ENCODE results near the gene UBE2I.
A peak's percentile ranks its signal among the peaks of the same experiment; 100 is the strongest.

Gene UBE2I

GRCh38 chr16:1345651-1346421 is 36.4 kb downstream of the UBE2I start:
- intact Hi-C loops (cut with DNase I): no loop called here
- DNase-seq: no peak

- intact Hi-C loops (cut with DNase I): no loop called here
- no peak for DNase-seq
Observed at GRCh38 chr16:1346422-1347285, 37.2 kb downstream of the UBE2I start.

GRCh38 chr16:1347286-1347855 is 37.9 kb downstream of the UBE2I start:
- intact Hi-C loops (cut with DNase I): no loop called here

GRCh38 chr16:1347962-1348361 is 38.5 kb downstream of the UBE2I start:
- intact Hi-C loops (cut with DNase I): no loop called here
- DNase-seq: no peak

More at GRCh38 chr16:1347286-1347855, 37.9 kb downstream of the UBE2I start:
- DNase-seq: no peak

GRCh38 chr16:1348441-1348840 is 39.0 kb downstream of the UBE2I start:
- intact Hi-C loops (cut with DNase I): no loop called here

GRCh38 chr16:1348926-1349325 is 39.5 kb downstream of the UBE2I start:
- intact Hi-C loops (cut with DNase I): no loop called here
- DNase-seq: no peak

More at GRCh38 chr16:1348441-1348840, 39.0 kb downstream of the UBE2I start:
- DNase-seq: no peak

- no peak for DNase-seq
- intact Hi-C loops (cut with DNase I): no loop called here
Observed at GRCh38 chr16:1349351-1349750, 39.9 kb downstream of the UBE2I start.

GRCh38 chr16:1349951-1350350 is 40.5 kb downstream of the UBE2I start:
- intact Hi-C loops (cut with DNase I): loop anchor here (5.0 to 10.0 kb wide), 3 partner anchors 38 to 125 kb away; partner anchors contain the start of genes CLCN7 and UQCC4
- DNase-seq: no peak

GRCh38 chr16:1350691-1351090 is 41.3 kb downstream of the UBE2I start:
- intact Hi-C loops (cut with DNase I): loop anchor here (5.0 to 10.0 kb wide), 3 partner anchors 38 to 124 kb away; partner anchors contain the start of genes CLCN7 and UQCC4
- no peak for DNase-seq

- peak in 15 of 42 donors; percentile 12 to 49 (median 36) for DNase-seq
- intact Hi-C loops (cut with DNase I): loop anchor here (5.0 to 10.0 kb wide), 3 partner anchors 39 to 124 kb away; partner anchors contain the start of genes CLCN7 and UQCC4
Observed at GRCh38 chr16:1351215-1351581, 41.8 kb downstream of the UBE2I start.

- peak; percentile 24 to 89 (median 76) for DNase-seq
- intact Hi-C loops (cut with DNase I): loop anchor here (5.0 to 10.0 kb wide), 3 partner anchors 39 to 123 kb away; partner anchors contain the start of genes CLCN7 and UQCC4
Observed at GRCh38 chr16:1351582-1352362, 42.3 kb downstream of the UBE2I start, which contains the start of the genes GNPTG and TSR3. TSS of gene GNPTG (plus strand) at chr16:1351931. CDS start at chr16:1351966, 35 bp downstream. TSS of gene TSR3 (minus strand) at chr16:1351878. CDS start at chr16:1351804, 74 bp downstream.

- DNase-seq: no peak
- intact Hi-C loops (cut with DNase I): loop anchor here (5.0 to 10.0 kb wide), 3 partner anchors 43 to 120 kb away; partner anchors contain the start of genes CLCN7 and UQCC4
Observed at GRCh38 chr16:1354815-1355540, 45.5 kb downstream of the UBE2I start.

- no peak for DNase-seq
Observed at GRCh38 chr16:1355591-1355990, 46.2 kb downstream of the UBE2I start.

GRCh38 chr16:1356061-1356900 is 46.8 kb downstream of the UBE2I start:
- DNase-seq: no peak
- intact Hi-C loops (cut with DNase I): loop anchor here (10.0 kb wide), 1 partner anchor 119 kb away; the partner anchor contains the start of gene CLCN7

More at GRCh38 chr16:1355591-1355990, 46.2 kb downstream of the UBE2I start:
- intact Hi-C loops (cut with DNase I): loop anchor here (10.0 kb wide), 1 partner anchor 119 kb away; the partner anchor contains the start of gene CLCN7

GRCh38 chr16:1357906-1358566 is 48.6 kb downstream of the UBE2I start:
- DNase-seq: no peak
- intact Hi-C loops (cut with DNase I): loop anchor here (10.0 kb wide), 1 partner anchor 117 kb away; the partner anchor contains the start of gene CLCN7
